Ascending aorta (tissue), 2 donors: ENCODE results near the gene OOSP1. TPM values are rescaled to one million over a fixed set of nuclear protein-coding genes. Genes with fewer than 3 reads are reported as not detected.
"Not testable (repeated sequence)": the region's sequence is repeated elsewhere in the genome, so short reads cannot be mapped to it uniquely, and the experiment has no call there.

Source experiments
- DNase-seq, 2 donors: peaks; one replicate each; pipeline ENCODE4 v3.0.0-alpha.2; 2019; ENCODE audit warnings: low spot score in 2 of 2
- H3K27ac ChIP-seq, 2 donors: fragments of 200-600 bp; sonication (generic); one replicate each; pipeline ENCODE4 v1.5.1; 2016 to 2017; ENCODE audit warnings: mild to moderate bottlenecking in 1 of 2
- H3K27me3 ChIP-seq: fragments of 200-600 bp; sonication (generic); one replicate; pipeline ENCODE4 v1.5.1; 2017
- H3K36me3 ChIP-seq, 2 donors: fragments of 200-600 bp; sonication (generic); one replicate each; pipeline ENCODE4 v1.5.1; 2016
- H3K4me1 ChIP-seq, 2 donors: fragments of 200-600 bp; sonication (generic); one replicate each; pipeline ENCODE4 v1.5.1; 2016 to 2017; ENCODE audit warnings: mild to moderate bottlenecking in 1 of 2
- H3K4me3 ChIP-seq, 2 donors: fragments of 200-600 bp; sonication (generic); one replicate each; pipeline ENCODE4 v1.5.1; 2016 to 2017; ENCODE audit warnings: mild to moderate bottlenecking in 1 of 2
- H3K9me3 ChIP-seq, 2 donors: fragments of 200-600 bp; sonication (generic); one replicate each; pipeline ENCODE4 v1.5.1; 2016
- intact Hi-C: fragments of 100-400 bp; cut with DNase I; formaldehyde crosslinking; loops from one replicate; pipeline ENCODE4 v1.15.1; 2023
- total RNA-seq: library from RNA; depleted of rRNA; stranded (reverse); fragments of >200 nt; gene quantifications from one replicate; pipeline ENCODE4 v1.1.0, GENCODE V29; 2016
- TF ChIP-seq, protein P1 (sequence below), 3 experiments: fragments of 200-600 bp in 2 of 3; fragments of 450-650 bp in 1 of 3; sonication (generic) in 2 of 3; IDR thresholded peaks; one replicate each; pipeline ENCODE4 v1.5.1; 2016 to 2019; ENCODE audit warnings: antibody characterized with exemption in 3 of 3, mild to moderate bottlenecking in 1 of 3, moderate library complexity in 1 of 3

OOSP1 gene
- total RNA-seq, 1 donor from 2014 or later, result not detected

DNA sequence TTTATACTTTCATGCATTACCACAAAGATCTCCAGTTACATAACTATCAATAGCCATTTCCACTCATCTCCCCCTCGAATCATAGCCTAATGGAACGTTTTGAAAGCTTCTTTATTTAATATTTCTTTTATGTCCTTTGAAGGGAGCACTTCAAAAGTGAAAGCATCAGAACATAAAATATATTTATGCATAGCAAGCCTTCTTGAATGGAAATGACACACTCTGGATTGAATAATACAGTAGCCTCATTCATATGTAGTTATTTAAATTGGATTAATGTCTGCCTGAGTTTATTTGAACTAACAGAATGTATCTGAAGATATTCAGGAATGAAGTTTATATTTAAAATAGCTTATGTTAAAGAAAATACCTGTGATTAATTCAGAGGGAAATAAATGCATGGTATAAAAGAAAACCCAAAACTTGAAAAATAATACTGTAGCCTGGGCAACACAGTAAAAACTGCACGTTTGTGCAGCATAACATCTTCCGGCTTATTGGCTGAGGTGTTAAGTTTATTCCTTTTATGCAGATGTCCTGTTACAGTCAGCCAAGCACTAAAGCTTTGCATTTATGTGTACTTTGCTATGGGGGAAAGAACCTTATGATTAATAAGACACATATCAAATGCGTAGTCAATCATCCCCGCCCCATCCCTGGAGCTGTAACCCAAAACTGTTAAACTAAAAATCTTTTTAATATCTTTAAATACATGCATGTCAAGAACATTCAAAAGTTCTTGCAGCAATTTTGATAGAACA, 37.7 kb upstream of the OOSP1 start:
- Histone ChIP-seq H3K27me3 (no peaks in the 10 kb centered on the region), H3K4me3 (no peak overlapping the region), H3K36me3 (no peaks in the 10 kb centered on the region), H3K27ac (no peak overlapping the region), H3K9me3 (no peaks in the 10 kb centered on the region), H3K4me1 (no peaks in the 10 kb centered on the region)
- intact Hi-C loops, result no loop called here
- TF ChIP-seq, protein P1, sequence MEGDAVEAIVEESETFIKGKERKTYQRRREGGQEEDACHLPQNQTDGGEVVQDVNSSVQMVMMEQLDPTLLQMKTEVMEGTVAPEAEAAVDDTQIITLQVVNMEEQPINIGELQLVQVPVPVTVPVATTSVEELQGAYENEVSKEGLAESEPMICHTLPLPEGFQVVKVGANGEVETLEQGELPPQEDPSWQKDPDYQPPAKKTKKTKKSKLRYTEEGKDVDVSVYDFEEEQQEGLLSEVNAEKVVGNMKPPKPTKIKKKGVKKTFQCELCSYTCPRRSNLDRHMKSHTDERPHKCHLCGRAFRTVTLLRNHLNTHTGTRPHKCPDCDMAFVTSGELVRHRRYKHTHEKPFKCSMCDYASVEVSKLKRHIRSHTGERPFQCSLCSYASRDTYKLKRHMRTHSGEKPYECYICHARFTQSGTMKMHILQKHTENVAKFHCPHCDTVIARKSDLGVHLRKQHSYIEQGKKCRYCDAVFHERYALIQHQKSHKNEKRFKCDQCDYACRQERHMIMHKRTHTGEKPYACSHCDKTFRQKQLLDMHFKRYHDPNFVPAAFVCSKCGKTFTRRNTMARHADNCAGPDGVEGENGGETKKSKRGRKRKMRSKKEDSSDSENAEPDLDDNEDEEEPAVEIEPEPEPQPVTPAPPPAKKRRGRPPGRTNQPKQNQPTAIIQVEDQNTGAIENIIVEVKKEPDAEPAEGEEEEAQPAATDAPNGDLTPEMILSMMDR (IDR thresholded peaks at IDR 0.05), result no peak
- no peak for DNase-seq

DNA sequence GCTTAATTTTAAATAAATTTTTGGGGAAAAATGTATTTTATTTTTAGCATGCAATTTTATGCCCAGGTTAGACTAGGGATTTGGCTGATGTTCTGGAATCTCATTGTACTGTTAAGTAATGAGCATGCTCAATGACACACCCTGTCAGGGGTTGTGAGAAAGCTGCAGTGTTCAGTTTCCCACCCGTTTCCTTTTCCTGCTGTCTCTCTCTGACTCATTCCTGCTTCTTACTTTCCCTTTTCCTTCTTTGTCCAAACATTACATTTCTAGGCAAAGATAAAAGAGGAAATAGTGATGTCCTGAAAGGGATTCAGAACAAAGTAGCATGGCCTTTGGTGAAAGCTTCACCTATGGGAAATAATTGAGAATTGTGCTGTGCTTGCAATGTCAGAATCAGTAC, 36.9 kb upstream of the OOSP1 start:
- Histone ChIP-seq H3K9me3 (no peaks in the 10 kb centered on the region), H3K4me1 (no peaks in the 10 kb centered on the region), H3K36me3 (no peaks in the 10 kb centered on the region), H3K4me3 (no peak overlapping the region), H3K27ac (no peak overlapping the region), H3K27me3 (no peaks in the 10 kb centered on the region)
- intact Hi-C loops, result no loop called here
- TF ChIP-seq, protein P1 (IDR thresholded peaks at IDR 0.05), result no peak
- no peak for DNase-seq

DNA sequence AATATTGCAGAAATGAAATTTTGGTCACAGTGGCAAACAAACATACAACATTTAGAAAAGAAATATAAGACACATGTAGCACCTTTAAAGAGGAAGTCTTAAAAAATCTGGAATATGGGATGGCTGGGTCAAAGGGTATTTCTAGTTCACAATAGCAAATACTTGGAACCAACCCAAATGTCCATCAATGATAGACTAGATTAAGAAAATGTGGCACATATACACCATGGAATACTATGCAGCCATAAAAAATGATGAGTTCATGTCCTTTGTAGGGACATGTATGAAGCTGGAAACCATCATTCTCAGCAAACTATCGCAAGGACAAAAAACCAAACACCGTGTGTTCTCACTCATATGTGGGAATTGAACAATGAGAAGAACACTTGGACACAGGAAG, 34.7 kb upstream of the OOSP1 start:
- H3K9me3 ChIP-seq, DNase-seq, H3K4me1 ChIP-seq, H3K27me3 ChIP-seq, H3K4me3 ChIP-seq, H3K27ac ChIP-seq, H3K36me3 ChIP-seq, intact Hi-C loops: not testable (repeated sequence)

DNA sequence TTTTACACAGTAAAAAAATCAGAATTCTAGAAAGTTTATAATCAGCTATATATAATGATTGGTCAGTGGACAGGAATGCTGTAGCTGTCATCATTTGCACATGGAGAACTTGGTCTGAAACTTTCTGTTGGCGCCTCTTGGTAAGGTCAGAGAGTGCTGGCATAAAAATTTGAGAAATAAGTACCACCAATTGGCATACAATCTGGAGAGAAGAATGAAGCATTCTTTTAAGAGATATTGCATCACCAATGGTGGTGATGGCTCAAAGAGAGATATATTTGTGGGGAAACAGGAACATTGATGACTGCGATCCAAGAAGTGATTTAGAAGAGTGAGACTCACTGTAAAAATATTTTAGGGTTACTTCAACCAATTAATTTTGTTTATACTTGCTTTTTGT, 19.8 kb upstream of the OOSP1 start:
- Histone ChIP-seq H3K4me3 (no peak overlapping the region), H3K27me3 (no peaks in the 10 kb centered on the region), H3K27ac (no peak overlapping the region), H3K9me3 (peaks cover 10 to 15% of the 10 kb centered on the region in 2 donors), H3K4me1 (no peaks in the 10 kb centered on the region), H3K36me3 (no peaks in the 10 kb centered on the region)
- intact Hi-C loops, result no loop called here
- TF ChIP-seq, protein P1 (IDR thresholded peaks at IDR 0.05), result no peak
- no peak for DNase-seq

DNA sequence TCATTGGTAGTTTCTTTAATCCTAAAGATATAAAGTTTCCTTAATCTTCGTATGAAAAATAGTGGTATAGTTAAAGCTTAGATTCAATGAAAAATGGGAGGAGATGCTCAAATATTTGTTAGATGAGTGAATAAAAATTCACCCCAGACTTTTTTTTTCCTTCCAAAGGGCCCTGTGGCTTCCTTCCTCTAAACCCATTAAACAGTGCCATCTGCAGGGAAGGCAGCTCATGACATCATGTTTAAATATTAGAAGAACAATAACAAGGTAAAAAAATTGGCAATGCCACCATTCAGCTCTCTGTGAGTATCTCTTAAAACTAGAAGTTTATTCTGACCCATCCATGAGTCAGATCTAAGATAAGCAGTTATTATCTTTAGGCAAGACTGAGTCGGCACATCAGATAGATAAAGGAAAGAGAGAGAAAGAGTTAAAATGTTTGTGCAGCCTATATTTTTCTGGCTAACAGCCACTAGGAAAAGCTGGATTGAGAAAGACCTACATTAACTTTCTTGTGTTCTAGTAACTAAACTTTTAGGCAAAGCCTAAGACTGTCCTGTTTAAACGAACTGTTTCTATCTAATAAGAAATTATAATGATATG, 19.1 kb upstream of the OOSP1 start:
- no peak overlapping the region for H3K27ac ChIP-seq
- no peaks in the 10 kb centered on the region for H3K27me3 ChIP-seq
- H3K36me3 ChIP-seq, result no peaks in the 10 kb centered on the region
- no peak overlapping the region for H3K4me3 ChIP-seq
- H3K4me1 ChIP-seq, result no peaks in the 10 kb centered on the region
- no peak for DNase-seq
- TF ChIP-seq, protein P1 (IDR thresholded peaks at IDR 0.05), result no peak
- intact Hi-C loops, result no loop called here
- H3K9me3 ChIP-seq, result peaks cover 16 to 21% of the 10 kb centered on the region in 2 donors

DNA sequence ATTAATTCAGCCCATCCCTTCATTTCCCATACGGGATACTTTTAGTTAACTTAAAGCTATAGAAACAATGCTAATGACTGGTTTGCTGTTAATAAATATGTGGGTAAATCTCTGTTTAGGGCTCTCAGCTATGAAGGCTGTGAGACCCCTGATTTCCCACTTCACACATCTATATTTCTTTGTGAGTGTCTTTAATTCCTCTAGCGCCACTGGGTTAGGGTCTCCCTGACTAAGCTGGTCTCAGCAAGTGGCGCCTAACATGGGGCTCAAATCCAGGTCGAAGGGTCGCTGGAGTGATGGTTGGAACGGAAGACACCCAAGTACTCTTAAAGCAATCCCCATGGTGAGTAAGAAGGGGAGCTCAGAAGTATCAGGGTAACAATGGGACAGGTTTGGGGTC, 14.4 kb upstream of the OOSP1 start:
- H3K27me3 ChIP-seq, result no peaks in the 10 kb centered on the region
- H3K27ac ChIP-seq, result no peak overlapping the region
- H3K9me3 ChIP-seq, result peaks cover 25 to 29% of the 10 kb centered on the region in 2 donors
- intact Hi-C loops, result no loop called here
- DNase-seq, result no peak
- H3K4me3 ChIP-seq, result no peak overlapping the region
- TF ChIP-seq, protein P1 (IDR thresholded peaks at IDR 0.05), result no peak
- H3K4me1 ChIP-seq, result no peaks in the 10 kb centered on the region
- H3K36me3 ChIP-seq, result no peaks in the 10 kb centered on the region
